Thymus (tissue), 11 donors: Measurements from ENCODE around the gene PMS2. TPM values are rescaled to one million over a fixed set of nuclear protein-coding genes. Genes with fewer than 3 reads are reported as not detected.
A peak's percentile ranks its signal among the peaks of the same experiment; 100 is the strongest.
"Not testable (repeated sequence)": the region's sequence is repeated elsewhere in the genome, so short reads cannot be mapped to it uniquely, and the experiment has no call there.

Experiments
- DNase-seq, 9 donors: peaks; one replicate each; pipeline ENCODE4 v3.0.0-alpha.2; 2013; ENCODE audit warnings: low spot score in 9 of 9, low read depth in 6 of 9, missing footprints in 1 of 9
- H3K27ac ChIP-seq, 2 donors: one replicate each; pipeline ENCODE4 v1.5.1; 2013; ENCODE audit warnings: control low read depth in 1 of 2, low read depth in 1 of 2, low read length in 1 of 2, mild to moderate bottlenecking in 1 of 2, moderate library complexity in 1 of 2
- H3K27me3 ChIP-seq, 2 donors: one replicate each; pipeline ENCODE4 v1.5.1; 2013; ENCODE audit warnings: low read length in 1 of 2; ENCODE audit not compliant: control insufficient read depth in 2 of 2, insufficient read depth in 1 of 2
- H3K36me3 ChIP-seq, 2 donors: one replicate each; pipeline ENCODE4 v1.5.1; 2013; ENCODE audit warnings: low read length in 1 of 2, mild to moderate bottlenecking in 1 of 2, moderate library complexity in 1 of 2; ENCODE audit not compliant: control insufficient read depth in 2 of 2, insufficient read depth in 2 of 2
- H3K4me1 ChIP-seq, 2 donors: one replicate each; pipeline ENCODE4 v1.5.1; 2013; ENCODE audit warnings: low read length in 2 of 2; ENCODE audit not compliant: control insufficient read depth in 2 of 2, insufficient read depth in 2 of 2
- H3K4me3 ChIP-seq, 2 donors: one replicate each; pipeline ENCODE4 v1.5.1; 2013; ENCODE audit warnings: low read length in 2 of 2, control low read depth in 1 of 2, mild to moderate bottlenecking in 1 of 2
- H3K9me3 ChIP-seq, 2 donors: one replicate each; pipeline ENCODE4 v1.5.1; 2013; ENCODE audit warnings: low read length in 1 of 2, mild to moderate bottlenecking in 1 of 2; ENCODE audit not compliant: control insufficient read depth in 2 of 2, insufficient read depth in 1 of 2
- WGBS: extraction: QIAGEN DNeasy Blood & Tissue Kit; methylation state at CpG from one replicate; pipeline ENCODE4 v1.1.7; 2013; 5-methylcytosine and 5-hydroxymethylcytosine counted together
- polyA plus RNA-seq: library from polyadenylated mRNA; stranded (reverse); fragments of 200-250 nt; gene quantifications from one replicate; pipeline ENCODE4 v1.2.3, GENCODE V29; 2013
- total RNA-seq: library from RNA; stranded (reverse); fragments of 120-200 nt; gene quantifications from one replicate; pipeline ENCODE4 v1.2.4, GENCODE V29; 2013
- donor health status: healthy.

The PMS2 gene
- total and polyA plus RNA-seq, 2 donors = 8.3 to 15.2 TPM

DNA sequence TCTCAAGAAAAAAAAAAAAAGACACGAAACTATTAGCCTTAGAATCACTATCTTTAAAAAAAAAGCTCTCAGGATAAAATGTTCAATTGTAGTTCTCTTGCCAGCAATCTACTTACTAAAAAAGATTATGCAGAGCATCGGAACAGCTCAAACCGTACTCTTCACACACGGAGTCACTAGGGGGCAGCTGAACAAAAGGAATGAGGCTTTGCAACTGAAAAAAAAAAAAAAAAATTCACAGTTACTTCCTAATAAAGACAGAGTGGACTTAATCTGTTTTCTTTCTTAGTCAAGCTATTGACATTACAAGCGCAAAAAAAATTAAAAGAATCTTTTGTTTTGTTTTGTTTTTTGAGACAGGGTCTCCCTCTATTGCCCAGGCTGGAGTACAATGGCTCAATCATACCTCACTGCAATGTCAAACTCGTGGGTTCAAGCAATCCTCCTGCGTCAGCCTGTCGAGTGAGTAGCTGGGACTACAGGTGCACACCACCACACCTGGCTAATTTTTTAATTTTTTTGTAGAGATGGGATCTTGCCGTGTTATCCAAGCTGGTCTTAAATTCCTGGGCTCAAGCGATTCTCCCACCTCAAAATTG, 11.5 kb downstream of the PMS2 start:
- peaks cover 0 to 2% of the 10 kb centered on the region in 2 donors for H3K4me1 ChIP-seq
- no peak overlapping the region for H3K4me3 ChIP-seq
- no peaks in the 10 kb centered on the region for H3K27me3 ChIP-seq
- peaks cover 29 to 55% of the 10 kb centered on the region in 2 donors for H3K36me3 ChIP-seq
- peak in 6 of 9 donors; percentile 34 to 70 (median 40) for DNase-seq
- H3K27ac ChIP-seq = no peak overlapping the region
- H3K9me3 ChIP-seq = no peaks in the 10 kb centered on the region
- 77% methylated on average over 10 of the region's 10 CpGs for WGBS

DNA sequence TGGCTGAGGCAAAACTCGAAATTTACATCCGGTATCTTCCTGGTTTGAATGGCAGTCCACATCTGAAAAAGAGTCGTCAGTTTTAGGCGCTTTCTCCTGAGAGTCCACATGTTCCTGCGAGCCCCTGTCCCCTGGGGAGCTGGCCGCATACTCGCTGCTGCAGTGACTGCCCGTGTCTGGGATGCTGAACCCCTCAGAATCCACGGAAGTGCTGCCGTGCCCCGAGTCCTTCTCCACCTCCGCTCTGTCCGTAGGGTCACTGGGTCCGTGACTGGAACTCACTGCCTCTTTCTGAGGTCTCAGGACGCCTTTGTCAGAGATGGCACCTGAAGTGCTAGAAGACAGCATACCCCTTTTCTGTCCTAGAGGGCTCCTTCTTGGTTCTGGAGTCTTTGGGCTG, 21.8 kb downstream of the PMS2 start:
- not testable (repeated sequence) for DNase-seq, H3K4me1 ChIP-seq, H3K27ac ChIP-seq, H3K27me3 ChIP-seq, H3K9me3 ChIP-seq, H3K4me3 ChIP-seq
- H3K36me3 ChIP-seq = peaks cover 26 to 29% of the 10 kb centered on the region in 2 donors
- 98% methylated on average over 15 of the region's 15 CpGs for WGBS

DNA sequence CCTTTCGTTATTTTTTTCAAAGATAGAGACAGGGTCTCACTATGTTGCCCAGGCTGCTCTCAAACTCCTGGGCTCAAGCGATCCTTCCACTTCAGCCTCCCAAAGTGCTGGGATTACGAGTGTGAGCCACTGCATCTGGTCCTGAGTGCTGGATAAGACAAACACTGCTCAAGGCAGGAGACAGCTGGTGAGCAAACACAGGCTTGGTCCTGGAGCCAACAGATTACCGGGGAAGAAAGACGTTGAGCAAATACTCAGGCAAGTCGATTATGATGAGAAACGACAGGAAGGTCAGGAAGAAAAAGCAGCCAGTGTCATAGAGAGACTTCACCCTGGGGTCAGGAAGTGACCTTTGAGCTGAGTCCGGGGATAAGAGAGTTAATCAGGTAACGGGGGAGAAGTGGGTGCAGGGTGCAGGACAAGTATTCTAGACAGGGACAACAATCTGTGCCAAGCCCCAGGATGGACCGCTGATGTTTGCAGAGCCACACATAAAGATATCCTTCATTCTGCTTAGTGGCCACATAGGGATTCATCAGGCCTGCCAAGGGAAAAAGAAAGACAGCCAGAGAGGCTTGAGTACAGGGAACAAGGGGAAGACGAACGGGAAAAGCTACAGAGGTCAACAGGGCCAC, 29.1 kb downstream of the PMS2 start:
- DNase-seq = not testable (repeated sequence)
- over 99% methylated on average over 2 of the region's 12 CpGs for WGBS

DNA sequence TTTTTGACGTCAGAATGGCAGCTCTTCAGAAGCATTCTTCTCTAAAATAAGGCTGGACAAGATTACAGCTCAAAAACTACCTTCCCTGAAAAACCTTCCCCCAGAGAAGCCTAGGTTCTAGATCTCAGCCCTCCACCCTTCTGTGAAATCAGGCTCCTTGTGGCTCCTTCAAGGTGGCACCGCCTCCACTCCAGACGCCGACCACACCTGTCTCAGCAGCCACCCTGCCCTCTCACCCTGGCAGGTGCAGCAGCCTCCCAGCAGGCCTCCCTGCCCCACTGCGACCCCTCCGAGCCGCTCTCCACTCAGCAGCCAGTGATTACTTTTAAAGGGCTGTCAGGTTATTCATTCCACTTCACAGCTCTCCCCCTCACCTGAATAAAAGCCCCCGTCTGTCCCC, 35.3 kb downstream of the PMS2 start:
- H3K27ac ChIP-seq, H3K4me3 ChIP-seq, H3K4me1 ChIP-seq, H3K27me3 ChIP-seq, H3K36me3 ChIP-seq, H3K9me3 ChIP-seq, DNase-seq: not testable (repeated sequence)
- WGBS = no CpG with 5 or more reads among the region's 8 CpGs

More for the DNA sequence above, 29.1 kb downstream of the PMS2 start:
- not testable (repeated sequence) for H3K4me1 ChIP-seq, H3K4me3 ChIP-seq, H3K27me3 ChIP-seq, H3K27ac ChIP-seq, H3K36me3 ChIP-seq, H3K9me3 ChIP-seq

DNA sequence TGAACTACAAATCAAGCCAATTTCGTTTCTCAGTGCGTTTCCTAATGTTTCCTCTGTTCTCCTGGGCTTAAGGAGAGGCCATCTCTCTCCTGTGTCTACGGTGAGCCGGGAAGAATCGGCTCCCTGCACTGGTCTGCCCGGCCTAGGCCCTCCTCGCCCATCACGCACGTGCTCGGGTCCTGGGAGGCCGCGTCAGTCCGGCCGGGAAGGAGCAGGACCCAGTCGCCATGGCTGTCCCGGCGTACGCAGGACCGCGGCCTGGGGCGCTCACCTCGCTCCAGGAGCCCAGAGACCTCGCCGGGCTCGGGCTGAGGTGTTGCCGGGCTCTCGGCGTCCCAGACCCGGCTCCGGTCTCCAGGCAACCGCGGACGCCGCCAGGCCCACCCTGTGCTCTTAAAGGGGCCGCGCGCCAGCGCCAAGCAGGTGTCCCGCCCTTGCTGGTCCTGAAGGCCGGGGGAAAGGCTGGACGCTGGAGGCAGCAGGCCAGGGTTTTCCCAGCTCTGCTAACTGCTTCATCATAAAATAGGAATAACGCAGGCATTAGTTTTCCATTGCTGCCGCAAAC, 38.4 kb downstream of the PMS2 start, which contains the start of gene RSPH10B:
TSS of gene RSPH10B (minus strand) at position 343 of the 565 bp plus-strand sequence. CDS start 3,573 bp downstream, outside the sequence.
- not testable (repeated sequence) for H3K4me3 ChIP-seq, DNase-seq, H3K36me3 ChIP-seq, H3K9me3 ChIP-seq, H3K27me3 ChIP-seq, H3K4me1 ChIP-seq, H3K27ac ChIP-seq
- WGBS = 47% methylated on average over 20 of the region's 43 CpGs

DNA sequence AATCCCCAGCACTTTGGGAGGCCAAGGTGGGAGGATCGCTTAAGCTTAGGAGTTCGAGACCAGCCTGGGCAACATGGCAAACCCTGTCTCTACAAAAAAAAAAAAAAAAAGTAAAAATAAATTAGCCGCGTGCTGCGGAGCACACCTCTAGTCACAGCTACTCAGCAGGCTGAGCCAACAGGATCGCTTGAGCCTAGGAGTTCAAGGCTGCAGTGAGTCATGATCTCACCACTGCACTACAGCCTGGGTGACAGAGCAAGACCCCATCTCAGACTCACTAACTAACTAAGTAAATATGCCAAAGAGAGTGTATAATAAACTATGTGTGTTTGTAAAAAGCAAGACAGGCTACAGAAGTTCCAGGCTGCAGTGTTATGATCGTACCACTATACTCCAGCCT, 45.0 kb downstream of the PMS2 start:
- H3K27ac ChIP-seq, H3K9me3 ChIP-seq, DNase-seq, H3K4me3 ChIP-seq, H3K4me1 ChIP-seq, H3K36me3 ChIP-seq, H3K27me3 ChIP-seq: not testable (repeated sequence)
- 99% methylated on average over 5 of the region's 7 CpGs for WGBS

DNA sequence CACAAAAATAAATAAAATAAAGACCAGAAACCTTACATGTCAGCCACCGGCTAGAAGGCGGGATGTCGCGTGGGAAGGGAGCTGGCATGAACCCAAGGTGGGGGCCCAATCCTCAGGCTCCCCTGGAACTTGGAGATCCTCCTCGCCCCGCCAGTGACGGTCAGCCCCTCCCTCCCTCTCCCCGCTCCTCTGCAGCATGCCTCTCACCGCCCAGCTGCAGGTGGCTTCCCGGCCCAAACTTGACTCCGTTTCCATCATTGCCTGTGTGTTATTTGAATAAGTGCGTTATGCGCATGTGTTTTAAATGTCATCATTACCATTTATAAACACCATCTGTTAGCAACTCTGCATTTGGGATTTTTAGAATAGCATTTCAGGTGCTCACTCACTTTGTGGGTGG, 45.6 kb downstream of the PMS2 start:
- 47% methylated on average over 5 of the region's 13 CpGs for WGBS
- not testable (repeated sequence) for H3K9me3 ChIP-seq, H3K36me3 ChIP-seq, H3K4me3 ChIP-seq, H3K4me1 ChIP-seq, H3K27me3 ChIP-seq, DNase-seq, H3K27ac ChIP-seq

DNA sequence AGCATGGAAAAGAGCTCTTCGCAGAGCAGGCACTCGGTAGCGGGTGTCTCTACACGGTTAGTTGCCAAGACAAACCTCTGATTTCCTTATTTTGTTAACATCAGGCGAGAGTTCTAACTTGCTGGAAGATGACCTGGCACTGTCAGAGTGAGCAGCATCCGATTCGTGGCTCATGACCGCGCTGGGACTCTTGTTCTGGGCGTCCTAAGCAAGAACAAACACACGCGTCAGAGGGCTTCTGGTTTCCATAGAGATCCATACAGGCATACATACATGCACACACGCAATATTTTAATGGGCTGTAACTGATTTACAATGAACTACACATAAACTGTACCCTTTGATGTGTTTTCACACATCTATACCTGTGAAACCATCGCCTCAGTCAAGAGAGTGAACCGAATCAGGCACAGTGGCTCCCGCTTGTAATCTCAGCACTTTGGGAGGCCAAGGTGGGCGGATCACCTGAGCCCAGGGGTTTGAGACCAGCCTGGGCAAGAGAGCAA, 73.9 kb downstream of the PMS2 start:
- DNase-seq, H3K9me3 ChIP-seq, H3K36me3 ChIP-seq, H3K4me1 ChIP-seq, H3K27ac ChIP-seq, H3K4me3 ChIP-seq, H3K27me3 ChIP-seq: not testable (repeated sequence)
- WGBS = no CpG with 5 or more reads among the region's 17 CpGs

DNA sequence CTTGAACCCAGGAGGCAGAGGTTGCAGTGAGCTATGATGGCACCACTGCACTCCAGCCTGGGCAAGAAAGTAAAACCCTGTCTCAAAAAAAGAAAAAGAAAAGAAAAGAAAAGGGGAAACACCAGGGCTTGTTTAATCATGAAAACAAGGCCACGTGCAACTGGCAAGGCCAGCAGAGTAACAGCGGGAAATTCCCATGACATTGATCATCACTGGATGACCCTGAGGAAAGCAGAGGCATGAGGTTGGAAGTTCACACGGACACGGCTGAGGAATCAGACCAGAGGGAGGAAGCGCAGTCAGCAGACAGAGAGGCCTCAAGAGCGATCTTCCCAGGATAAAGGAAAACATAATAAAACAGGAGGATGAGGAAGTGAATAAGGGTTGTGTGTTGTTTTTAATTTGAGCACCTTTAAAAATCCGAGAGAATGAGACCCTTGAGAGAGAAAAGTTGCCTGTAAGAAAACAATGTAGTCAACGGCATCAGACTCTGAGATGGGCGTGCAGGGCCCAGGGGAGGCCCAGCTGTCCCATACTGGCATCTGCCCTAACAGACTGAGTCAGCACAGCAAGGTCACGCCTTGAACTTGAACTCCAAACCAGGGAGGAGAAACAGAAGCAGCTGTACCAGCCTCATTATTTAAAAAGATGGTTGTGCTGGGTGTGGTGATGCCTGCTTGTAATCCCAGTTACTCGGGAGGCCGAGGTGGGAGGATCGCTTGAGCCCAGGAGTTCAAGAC, 76.8 kb downstream of the PMS2 start:
- not testable (repeated sequence) for DNase-seq, H3K4me1 ChIP-seq, H3K4me3 ChIP-seq, H3K9me3 ChIP-seq, H3K27me3 ChIP-seq, H3K36me3 ChIP-seq, H3K27ac ChIP-seq
- WGBS = 90% methylated on average over 4 of the region's 13 CpGs
